Uterus (tissue), 4 donors: ENCODE results near the gene SPECC1. TPM values are rescaled to one million over a fixed set of nuclear protein-coding genes. Genes with fewer than 3 reads are reported as not detected.
A peak's percentile ranks its signal among the peaks of the same experiment; 100 is the strongest.
"Not testable (repeated sequence)": the region's sequence is repeated elsewhere in the genome, so short reads cannot be mapped to it uniquely, and the experiment has no call there.

Experiments
- DNase-seq, 2 donors: peaks; one replicate each; pipeline ENCODE4 v3.0.0-alpha.2; 2019 to 2020
- H3K27ac ChIP-seq, 2 donors: fragments of 200-600 bp; sonication (generic); 1 replicate in 1 of 2; 2 replicates in 1 of 2; pipeline ENCODE4 v1.5.1; 2016 to 2018
- H3K27me3 ChIP-seq, 2 donors: fragments of 200-600 bp; sonication (generic); one replicate each; pipeline ENCODE4 v1.5.1; 2018 to 2019; ENCODE audit warnings: control low read depth in 1 of 2
- H3K36me3 ChIP-seq, 2 donors: fragments of 200-600 bp; sonication (generic); one replicate each; pipeline ENCODE4 v1.5.1; 2019; ENCODE audit warnings: control low read depth in 1 of 2
- H3K4me1 ChIP-seq, 2 donors: fragments of 200-600 bp; sonication (generic); one replicate each; pipeline ENCODE4 v1.5.1; 2018 to 2019; ENCODE audit warnings: control low read depth in 1 of 2
- H3K4me3 ChIP-seq, 2 donors: fragments of 200-600 bp; sonication (generic); 1 replicate in 1 of 2; 2 replicates in 1 of 2; pipeline ENCODE4 v1.5.1; 2018 to 2019; ENCODE audit warnings: mild to moderate bottlenecking in 1 of 2
- H3K9me3 ChIP-seq, 2 donors: fragments of 200-600 bp; sonication (generic); one replicate each; pipeline ENCODE4 v1.5.1; 2019; ENCODE audit warnings: control low read depth in 1 of 2
- CTCF ChIP-seq, 4 experiments: fragments of 200-600 bp in 2 of 4; fragments of 450-650 bp in 2 of 4; sonication (generic) in 2 of 4; IDR thresholded peaks; one replicate each; pipeline ENCODE4 v1.5.1; 2016 to 2019; ENCODE audit warnings: antibody characterized with exemption in 4 of 4, mild to moderate bottlenecking in 2 of 4, moderate library complexity in 1 of 4
- POLR2A ChIP-seq, 2 donors: fragments of 450-650 bp; IDR thresholded peaks; one replicate each; pipeline ENCODE4 v1.6.1; 2016; ENCODE audit warnings: antibody characterized with exemption in 2 of 2, mild to moderate bottlenecking in 1 of 2, moderate library complexity in 1 of 2
- intact Hi-C: fragments of 100-400 bp; cut with DNase I; formaldehyde crosslinking; loops from one replicate; pipeline ENCODE4 v1.15.1; 2023; ENCODE audit warnings: low total_unique reads
- total RNA-seq, 4 donors: library from RNA; depleted of rRNA in 3 of 4; stranded (reverse); fragments of >200 nt in 3 of 4; gene quantifications; one replicate each; pipeline versions ENCODE4 v1.1.0 to v1.2.4, GENCODE V29; 2014 to 2023
- donor health status: DM: yes; HTN: yes; CAD: no.

The SPECC1 gene
- total RNA-seq, 4 donors from 2014 or later, result 22.6 to 63.0 (median 44.0) TPM

GRCh38 chr17:20156196-20157000 is 147.2 kb downstream of the SPECC1 start:
- TF ChIP-seq POLR2A (IDR thresholded peaks at IDR 0.05), result no peak
- peak in 1 of 4 experiments; percentile 0 for TF ChIP-seq CTCF (IDR thresholded peaks at IDR 0.05)
- Histone ChIP-seq H3K36me3 (no peaks in the 10 kb centered on the region), H3K9me3 (no peaks in the 10 kb centered on the region), H3K4me1 (no peaks in the 10 kb centered on the region), H3K27me3 (no peaks in the 10 kb centered on the region), H3K27ac (peak overlapping the region; percentile 56 to 80), H3K4me3 (peak overlapping the region; percentile 27 to 72)
- intact Hi-C loops, result no loop called here
- DNase-seq, result peak; percentile 18 to 33

DNA sequence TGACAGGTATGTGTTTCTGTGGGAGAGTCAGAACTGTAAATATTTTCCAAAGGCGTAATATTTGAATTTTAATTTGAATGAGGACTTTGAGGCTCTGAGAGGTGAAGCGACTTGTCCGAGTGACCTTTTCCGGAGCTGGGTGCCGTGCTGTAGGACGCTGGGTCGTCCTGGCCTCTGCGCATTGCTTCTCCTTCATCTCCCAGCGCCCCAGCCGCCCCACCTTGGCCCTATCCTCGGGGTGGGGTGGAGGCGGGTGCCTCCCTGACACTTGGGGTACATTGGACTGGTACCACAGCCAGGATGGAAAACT is 147.8 kb downstream of the SPECC1 start:
- no peaks in the 10 kb centered on the region for H3K9me3 ChIP-seq
- no peaks in the 10 kb centered on the region for H3K36me3 ChIP-seq
- H3K27ac ChIP-seq, result peak overlapping the region in 1 of 2 donors; percentile 80
- H3K4me3 ChIP-seq, result peak overlapping the region; percentile 27 to 72
- H3K27me3 ChIP-seq, result no peaks in the 10 kb centered on the region
- DNase-seq, result no peak
- no peaks in the 10 kb centered on the region for H3K4me1 ChIP-seq
- no peak for TF ChIP-seq CTCF (IDR thresholded peaks at IDR 0.05)
- TF ChIP-seq POLR2A (IDR thresholded peaks at IDR 0.05), result no peak
- intact Hi-C loops, result no loop called here

DNA sequence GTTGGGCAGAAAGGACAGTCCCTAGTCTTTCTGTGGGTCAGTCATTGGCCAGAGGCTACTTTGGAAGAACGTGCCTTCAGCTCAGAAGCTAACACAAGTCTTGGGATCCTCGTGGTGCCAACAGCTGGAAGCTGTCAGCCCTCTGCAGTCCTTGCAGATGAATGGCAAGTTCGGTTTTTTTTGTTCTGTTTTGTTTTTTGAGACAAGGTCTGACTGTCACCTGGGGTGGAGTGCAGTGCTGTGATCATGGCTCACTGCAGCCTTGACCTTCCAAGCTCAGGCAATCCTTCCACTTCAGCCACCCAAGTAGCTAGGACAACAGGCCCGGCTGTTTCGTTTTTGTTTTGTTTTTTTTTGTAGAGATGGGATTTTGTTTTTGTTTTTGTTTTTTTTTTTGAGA is 149.4 kb downstream of the SPECC1 start:
- Histone ChIP-seq H3K27me3 (no peaks in the 10 kb centered on the region), H3K4me1 (no peaks in the 10 kb centered on the region), H3K36me3 (no peaks in the 10 kb centered on the region), H3K9me3 (no peaks in the 10 kb centered on the region), H3K4me3 (no peak overlapping the region), H3K27ac (no peak overlapping the region)
- intact Hi-C loops, result no loop called here
- TF ChIP-seq CTCF (IDR thresholded peaks at IDR 0.05) (no peak), POLR2A (IDR thresholded peaks at IDR 0.05) (no peak)
- no peak for DNase-seq

- TF ChIP-seq POLR2A (IDR thresholded peaks at IDR 0.05) (no peak), CTCF (IDR thresholded peaks at IDR 0.05) (no peak)
- Histone ChIP-seq H3K27ac (no peak overlapping the region), H3K27me3 (no peaks in the 10 kb centered on the region), H3K9me3 (no peaks in the 10 kb centered on the region), H3K4me3 (no peak overlapping the region), H3K4me1 (no peaks in the 10 kb centered on the region), H3K36me3 (no peaks in the 10 kb centered on the region)
- no peak for DNase-seq
- intact Hi-C loops, result no loop called here
Measured at GRCh38 chr17:20159406-20160069, 150.4 kb downstream of the SPECC1 start.

DNA sequence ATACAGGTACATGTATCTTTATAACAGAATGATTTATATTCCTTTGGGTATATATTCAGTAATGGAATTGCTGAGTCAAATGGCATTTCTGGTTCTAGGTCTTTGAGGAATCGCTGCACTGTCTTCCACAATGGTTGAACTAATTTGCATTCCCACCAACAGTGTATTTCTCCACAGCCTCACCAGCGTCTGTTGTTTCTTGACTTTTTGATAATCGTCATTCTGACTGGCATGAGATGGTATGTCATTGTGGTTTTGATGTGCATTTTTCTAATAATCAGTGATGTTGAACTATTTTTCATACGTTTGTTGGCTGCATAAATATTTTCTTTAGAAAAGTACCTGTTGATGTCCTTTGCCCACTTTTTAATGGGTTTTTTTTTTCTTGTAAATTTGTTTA is 156.4 kb downstream of the SPECC1 start:
- H3K4me1 ChIP-seq, result not testable (repeated sequence)

More for the DNA sequence above, 156.4 kb downstream of the SPECC1 start:
- H3K4me3 ChIP-seq, H3K36me3 ChIP-seq, DNase-seq, H3K9me3 ChIP-seq, H3K27ac ChIP-seq, H3K27me3 ChIP-seq, intact Hi-C loops: not testable (repeated sequence)
